PC-9 (cell line): ENCODE results near the gene OR6N1.

ENCODE experiments used
- EZH2 ChIP-seq: fragments of 200-600 bp; sonication (generic); IDR thresholded peaks from 2 replicates; pipeline ENCODE4 v1.8.0; 2017; ENCODE audit warnings: antibody characterized with exemption, low read depth
- TF ChIP-seq, protein P1 (sequence below): fragments of 200-600 bp; sonication (generic); conservative IDR thresholded peaks from 2 replicates; pipeline ENCODE4 v1.6.1; 2017; ENCODE audit warnings: mixed run types, antibody characterized with exemption, mild to moderate bottlenecking, moderate library complexity

DNA sequence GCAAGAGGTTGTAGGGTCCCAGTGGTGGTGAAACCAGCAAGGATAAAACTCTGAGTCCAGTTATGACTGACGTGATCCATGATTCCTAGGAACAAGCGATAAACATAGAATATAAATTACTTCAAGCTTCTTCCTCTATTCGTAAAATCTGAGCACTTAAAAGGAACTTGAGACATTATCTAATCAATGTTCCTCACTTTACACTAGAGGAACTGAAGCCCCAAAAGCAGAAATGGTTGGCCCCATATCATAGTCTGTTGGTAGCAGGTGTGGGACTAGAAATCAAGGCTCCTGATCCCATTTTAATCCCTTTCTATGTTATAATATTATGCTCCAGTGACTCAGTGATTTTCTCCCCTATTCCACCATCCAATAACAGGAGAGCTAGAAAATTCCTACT, 37.3 kb upstream of the OR6N1 start:
- TF ChIP-seq, protein P1, sequence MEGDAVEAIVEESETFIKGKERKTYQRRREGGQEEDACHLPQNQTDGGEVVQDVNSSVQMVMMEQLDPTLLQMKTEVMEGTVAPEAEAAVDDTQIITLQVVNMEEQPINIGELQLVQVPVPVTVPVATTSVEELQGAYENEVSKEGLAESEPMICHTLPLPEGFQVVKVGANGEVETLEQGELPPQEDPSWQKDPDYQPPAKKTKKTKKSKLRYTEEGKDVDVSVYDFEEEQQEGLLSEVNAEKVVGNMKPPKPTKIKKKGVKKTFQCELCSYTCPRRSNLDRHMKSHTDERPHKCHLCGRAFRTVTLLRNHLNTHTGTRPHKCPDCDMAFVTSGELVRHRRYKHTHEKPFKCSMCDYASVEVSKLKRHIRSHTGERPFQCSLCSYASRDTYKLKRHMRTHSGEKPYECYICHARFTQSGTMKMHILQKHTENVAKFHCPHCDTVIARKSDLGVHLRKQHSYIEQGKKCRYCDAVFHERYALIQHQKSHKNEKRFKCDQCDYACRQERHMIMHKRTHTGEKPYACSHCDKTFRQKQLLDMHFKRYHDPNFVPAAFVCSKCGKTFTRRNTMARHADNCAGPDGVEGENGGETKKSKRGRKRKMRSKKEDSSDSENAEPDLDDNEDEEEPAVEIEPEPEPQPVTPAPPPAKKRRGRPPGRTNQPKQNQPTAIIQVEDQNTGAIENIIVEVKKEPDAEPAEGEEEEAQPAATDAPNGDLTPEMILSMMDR, result no peak
- TF ChIP-seq EZH2, result no peak
